ENCODE data around the gene KCNH2.

DNA sequence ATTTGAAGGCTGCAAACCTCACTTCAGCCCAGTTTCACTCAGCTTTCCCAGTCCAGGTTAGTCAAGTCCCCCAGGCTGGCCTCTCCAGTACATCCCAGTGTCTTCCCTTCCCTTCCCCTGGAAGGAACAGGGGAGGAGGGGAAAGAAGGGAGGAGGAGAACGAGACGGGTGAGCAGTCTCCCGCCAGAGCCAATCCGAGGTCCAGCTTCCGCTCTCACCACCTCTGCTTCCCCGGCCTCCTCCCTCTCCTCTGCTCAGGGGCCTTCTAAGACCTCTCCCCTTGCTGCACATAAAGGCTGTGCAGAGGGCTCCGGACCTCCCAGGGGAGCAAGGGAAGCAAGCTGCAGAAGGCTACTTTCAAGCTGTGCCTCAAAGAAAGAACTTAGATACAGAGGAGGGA is 42.1 kb upstream of the KCNH2 start:
- TF ChIP-seq POLR2A (IDR thresholded peaks at IDR 0.05) (no peak), POLR2AphosphoS5 (IDR thresholded peaks at IDR 0.05) (no peak)
- TF ChIP-seq, protein P1, sequence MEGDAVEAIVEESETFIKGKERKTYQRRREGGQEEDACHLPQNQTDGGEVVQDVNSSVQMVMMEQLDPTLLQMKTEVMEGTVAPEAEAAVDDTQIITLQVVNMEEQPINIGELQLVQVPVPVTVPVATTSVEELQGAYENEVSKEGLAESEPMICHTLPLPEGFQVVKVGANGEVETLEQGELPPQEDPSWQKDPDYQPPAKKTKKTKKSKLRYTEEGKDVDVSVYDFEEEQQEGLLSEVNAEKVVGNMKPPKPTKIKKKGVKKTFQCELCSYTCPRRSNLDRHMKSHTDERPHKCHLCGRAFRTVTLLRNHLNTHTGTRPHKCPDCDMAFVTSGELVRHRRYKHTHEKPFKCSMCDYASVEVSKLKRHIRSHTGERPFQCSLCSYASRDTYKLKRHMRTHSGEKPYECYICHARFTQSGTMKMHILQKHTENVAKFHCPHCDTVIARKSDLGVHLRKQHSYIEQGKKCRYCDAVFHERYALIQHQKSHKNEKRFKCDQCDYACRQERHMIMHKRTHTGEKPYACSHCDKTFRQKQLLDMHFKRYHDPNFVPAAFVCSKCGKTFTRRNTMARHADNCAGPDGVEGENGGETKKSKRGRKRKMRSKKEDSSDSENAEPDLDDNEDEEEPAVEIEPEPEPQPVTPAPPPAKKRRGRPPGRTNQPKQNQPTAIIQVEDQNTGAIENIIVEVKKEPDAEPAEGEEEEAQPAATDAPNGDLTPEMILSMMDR (IDR thresholded peaks at IDR 0.05 in 8 of 11, conservative IDR thresholded peaks at IDR 0.05 in 3 of 11) = no peak
